HG02623 (cell line): ENCODE measurements around the gene CTIF.

Source experiments
- ATAC-seq: cut with Tn5 transposase; IDR thresholded peaks from one replicate; pipeline ENCODE4 v1.9.1; 2021; ENCODE audit warnings: moderate library complexity; ENCODE audit not compliant: unreplicated experiment

CTIF gene

DNA sequence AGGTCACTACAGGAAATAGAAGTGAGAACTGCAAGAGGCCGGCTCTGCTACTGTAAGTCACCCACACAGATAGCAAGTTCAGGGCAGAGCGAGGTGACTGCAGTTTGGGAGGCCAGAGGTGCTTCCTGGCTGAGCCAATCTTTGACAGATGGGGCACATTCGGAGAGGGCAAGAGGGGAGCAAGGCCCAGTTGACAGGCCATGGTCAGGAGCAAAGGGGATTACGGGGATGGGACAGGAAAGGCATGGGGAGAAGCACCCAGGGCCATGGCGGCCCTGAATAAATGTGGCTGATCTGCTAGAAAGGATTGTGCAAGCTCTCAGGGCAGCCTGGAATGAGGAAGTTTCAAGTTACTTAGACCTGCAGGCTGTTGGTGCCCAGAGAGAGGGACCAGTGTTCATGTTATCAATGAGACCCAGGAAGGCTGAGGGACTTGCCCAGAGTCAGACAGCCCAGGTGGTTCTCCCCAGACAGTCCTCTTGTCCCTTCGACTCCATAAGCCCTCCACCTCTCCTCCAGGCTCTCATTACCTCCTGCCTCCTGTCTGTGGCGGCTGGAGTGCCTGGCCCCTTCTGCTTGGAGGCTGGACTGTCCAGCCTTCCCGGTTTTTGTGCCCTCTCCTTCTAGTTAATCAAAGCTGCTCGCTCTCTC is 123.3 kb downstream of the CTIF start:
- no peak for ATAC-seq

DNA sequence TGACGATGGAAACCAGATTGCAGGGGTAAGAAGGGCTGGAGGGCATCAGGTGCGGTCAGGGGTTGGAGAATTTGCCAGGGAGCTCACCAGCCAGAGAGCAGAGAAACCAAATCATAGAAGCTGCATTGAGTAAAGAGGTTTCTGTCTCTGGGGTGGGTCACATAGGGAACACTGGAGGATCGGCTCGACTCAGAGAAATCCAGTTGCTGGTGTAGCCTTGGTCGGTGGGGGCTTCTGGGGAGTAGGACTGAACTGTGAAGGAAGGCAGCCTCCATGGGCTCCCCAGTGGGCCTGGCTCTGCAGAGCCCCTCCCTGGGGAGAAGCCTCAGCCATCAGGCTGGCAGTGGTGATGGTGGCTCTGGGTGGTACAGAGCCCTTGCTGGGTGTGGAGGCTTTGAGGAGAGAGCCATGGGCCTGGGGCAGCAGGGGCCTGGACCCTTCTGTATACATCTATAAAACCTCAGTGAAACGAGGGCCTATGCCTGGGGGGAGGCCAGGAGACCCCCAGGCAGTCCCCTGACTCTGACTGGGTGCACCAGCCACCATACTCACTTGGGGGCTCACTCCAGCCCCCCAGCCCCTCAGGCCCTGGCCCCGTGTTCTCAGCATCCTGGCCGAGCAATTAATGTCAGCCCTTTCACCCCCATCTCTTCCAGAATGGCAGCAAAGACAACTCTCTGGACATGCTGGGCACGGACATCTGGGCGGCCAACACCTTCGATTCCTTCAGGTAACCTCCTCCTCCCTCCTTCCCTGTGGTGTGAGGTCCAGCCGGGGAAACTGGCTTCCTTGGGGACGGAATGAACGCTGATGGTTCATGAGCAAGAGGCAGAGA is 124.5 kb downstream of the CTIF start:
- no peak for ATAC-seq

DNA sequence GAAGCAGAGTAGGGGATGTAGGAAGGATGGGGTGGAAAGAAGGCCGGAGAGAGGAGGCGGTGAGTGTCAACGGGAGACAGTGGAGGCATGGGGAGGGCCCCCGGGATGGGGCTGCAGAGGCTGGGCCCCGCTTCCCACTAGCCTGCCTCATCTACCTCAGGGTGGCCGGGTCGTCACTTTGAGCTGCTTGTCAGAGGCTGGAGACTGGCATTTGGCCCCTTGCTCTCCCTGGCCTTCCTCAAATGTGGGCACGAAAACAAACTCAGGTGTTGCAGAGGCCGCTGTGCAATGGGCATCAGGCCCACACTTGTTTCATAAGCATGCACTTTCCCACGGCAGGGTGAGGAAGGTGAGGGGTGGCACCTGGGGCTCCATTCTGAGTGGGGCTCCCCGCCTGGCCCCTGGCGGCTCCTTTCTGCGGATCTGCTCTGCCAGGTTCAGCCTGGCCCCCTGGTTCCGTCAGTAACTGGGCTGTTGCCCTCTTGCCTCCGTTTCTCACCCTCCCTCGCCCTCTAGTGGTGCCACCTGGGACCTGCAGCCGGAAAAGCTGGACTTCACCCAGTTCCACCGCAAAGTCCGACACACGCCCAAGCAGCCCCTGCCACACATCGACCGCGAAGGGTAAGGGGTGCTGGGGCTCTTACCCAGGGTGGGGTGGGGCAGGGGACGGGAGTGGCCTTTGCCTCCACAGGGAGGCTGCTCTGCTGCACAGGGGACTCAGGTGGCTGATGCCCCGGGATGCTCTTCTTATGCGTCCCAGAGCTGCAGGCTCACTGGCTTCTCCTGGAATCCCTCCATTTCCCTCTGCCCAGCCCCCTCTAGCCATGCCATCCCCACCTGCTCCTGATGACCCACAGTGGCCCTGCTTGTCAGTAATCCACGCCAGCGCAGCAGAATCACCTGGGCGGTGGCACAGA is 125.4 kb downstream of the CTIF start:
- no peak for ATAC-seq

DNA sequence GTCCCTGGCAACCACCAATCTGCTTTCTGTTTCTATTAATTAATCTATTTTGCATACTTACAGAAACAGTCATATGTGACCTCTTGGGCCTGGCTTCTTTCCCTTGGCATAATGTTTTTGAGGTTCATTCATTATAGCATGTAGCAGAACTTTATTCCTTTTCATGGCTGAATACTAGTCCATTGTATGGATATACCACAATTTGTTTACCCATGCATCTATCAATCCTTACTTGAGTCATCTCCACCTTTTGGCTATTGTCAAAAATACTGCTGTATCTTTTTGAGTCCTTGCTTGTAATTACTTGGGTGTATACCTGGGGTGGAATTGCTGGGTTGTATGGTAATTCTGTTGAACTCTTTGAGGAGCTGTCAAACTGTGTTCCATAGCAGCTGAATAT is 126.8 kb downstream of the CTIF start:
- ATAC-seq: no peak

DNA sequence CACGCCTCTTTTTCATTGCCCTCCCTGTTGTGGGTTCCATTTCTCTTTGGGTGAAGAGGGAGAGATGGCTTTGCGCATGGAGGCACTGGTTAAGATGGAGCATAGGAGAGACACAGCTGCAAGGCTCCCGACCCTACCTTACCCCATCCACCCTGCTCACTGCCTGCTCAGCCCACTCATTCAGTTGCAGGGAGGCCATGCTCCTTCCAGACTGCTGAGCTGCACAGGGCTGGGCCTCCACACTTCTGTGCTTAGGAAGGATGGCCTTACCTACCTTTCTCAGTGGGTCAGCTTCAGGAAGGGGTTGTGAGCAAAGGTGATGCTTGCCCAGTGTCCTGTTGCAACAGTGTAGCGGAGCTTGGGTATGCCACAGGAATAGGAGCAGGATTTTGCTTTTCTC is 127.8 kb downstream of the CTIF start:
- no peak for ATAC-seq

DNA sequence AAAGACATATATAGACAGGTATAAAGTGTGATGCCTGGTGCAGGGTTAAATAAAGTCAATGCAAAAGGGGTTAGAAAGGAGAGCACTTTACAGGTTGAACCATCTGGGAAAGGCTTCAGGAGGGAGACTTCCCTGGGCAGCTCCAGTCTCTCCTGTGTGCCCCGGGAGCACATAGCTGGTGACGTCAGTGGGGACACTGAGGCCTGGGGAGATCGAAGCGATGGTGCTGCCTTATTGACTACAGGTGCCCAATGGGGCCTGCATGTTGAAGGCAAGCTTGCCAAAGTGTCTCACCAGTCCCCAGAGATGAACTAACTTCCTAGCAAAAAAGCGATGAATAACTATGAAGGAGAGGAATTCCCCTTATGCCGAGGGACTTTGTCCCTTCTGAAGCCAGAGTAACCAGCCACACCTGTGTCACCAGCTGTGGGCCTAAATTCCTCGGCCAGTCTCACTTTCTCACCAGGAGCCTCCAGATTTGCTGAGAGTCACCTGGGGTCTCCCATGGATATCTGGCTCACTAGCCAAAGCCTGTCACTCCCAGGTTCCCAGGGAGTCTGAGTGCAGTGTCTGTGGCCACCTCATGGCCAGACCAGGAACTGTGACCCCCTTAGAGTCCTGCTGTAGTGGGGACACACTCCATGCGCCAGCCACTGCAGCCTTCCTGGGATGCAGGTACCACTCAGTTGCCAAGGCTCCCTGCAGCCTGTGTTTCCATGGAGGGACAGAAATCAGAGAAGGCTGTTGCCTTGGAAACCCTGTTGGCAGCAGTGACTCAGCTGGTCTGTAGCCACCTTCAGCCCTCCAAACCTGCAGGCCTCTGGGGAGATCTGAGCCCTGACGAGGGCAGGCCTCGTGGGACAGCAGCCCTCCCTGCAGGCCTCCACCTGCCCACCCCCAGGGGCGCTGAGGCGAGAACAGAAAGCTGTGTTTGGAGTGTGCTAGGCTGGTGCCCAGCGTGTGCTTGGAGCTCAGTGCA is 128.7 kb downstream of the CTIF start:
- no peak for ATAC-seq

DNA sequence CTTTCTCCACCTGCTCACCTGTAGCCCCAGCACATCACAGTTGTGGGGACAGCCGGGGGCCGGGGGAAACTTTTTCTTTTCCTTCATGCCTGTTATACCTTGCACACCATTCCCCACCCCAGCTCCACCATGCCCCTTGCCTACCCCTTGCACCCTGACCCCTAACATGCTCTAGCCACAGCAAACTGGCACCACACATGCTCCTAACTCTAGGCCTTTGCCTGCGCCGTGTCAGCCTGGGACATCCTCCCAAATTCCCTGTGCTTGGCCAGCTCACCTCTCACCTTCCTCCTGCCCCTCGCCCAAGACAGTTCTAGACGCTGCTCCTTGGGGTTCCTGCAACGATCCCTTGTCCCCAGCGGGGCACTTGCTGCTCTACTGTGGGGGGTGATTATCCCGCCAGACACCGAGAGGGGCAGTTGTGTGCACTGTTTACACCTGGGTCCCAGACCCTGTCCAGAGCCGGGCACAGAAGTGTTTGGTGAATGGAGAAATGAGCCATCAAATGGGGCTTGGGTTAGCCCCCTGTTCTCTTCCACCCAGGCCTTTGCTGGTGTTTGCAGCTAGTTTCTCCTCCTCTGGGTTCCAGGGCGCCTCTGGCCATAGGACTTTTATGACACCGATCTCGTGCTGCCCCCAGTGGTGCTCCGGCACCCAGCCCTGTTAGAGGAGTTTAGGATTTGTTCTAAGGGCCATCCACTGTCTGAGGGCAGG is 129.8 kb downstream of the CTIF start:
- no peak for ATAC-seq

DNA sequence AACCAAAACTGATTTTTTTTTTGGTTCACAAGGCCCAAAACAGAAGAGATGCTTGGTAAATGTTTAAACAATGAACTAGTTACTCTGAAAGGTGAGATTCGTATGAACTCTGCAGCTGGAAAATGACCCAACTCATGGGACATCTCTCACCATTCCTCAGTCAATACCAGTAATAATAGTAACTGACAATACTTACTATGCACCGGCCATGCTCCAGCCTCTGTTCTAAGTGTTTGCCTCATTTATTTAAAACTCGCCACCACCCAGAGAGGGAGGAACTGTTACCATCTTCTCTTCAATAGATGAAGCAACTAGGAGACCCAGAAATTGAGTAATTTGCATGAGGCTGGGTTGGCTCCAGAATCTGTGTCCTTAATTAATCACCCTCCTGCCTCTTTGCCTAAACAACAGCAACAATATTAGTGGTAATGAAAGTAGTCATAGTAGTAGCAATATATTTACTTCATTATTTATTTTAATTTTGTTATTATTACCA is 130.4 kb downstream of the CTIF start:
- no peak for ATAC-seq

DNA sequence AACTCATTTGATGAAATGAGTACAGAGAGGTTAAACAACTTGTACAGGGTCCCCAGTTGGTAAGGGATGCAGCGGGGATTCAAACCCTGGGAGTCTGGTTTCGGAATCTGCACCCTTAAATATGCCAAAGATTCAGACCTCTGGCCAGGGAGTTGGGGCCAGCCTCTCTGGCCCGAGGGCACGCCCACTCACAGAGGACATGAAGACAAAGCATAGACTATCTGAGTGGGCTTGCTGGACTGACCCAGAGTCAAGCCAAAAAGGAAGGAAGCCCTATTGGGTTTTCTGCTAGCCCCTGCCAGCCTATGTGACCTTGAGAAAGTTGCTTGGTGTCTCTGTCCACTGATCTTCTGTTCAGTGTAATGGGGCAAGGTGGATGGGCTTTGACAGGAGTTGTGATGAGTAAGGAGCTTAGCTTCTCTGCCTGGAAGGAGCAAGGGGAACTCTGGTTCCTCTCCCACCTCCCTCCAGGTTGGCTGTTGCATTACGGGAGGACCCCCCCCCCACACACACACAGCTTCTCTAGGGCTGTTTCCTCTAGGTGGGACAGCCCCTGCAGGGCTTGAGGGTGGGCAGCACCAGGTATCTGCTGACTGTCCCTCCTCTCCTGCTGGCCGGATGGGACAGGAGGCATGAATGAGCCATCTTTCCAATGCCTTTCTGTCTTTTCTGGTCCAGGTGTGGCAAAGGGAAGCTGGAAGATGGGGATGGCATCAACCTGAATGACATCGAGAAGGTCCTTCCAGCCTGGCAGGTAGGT is 131.3 kb downstream of the CTIF start:
- no peak for ATAC-seq

DNA sequence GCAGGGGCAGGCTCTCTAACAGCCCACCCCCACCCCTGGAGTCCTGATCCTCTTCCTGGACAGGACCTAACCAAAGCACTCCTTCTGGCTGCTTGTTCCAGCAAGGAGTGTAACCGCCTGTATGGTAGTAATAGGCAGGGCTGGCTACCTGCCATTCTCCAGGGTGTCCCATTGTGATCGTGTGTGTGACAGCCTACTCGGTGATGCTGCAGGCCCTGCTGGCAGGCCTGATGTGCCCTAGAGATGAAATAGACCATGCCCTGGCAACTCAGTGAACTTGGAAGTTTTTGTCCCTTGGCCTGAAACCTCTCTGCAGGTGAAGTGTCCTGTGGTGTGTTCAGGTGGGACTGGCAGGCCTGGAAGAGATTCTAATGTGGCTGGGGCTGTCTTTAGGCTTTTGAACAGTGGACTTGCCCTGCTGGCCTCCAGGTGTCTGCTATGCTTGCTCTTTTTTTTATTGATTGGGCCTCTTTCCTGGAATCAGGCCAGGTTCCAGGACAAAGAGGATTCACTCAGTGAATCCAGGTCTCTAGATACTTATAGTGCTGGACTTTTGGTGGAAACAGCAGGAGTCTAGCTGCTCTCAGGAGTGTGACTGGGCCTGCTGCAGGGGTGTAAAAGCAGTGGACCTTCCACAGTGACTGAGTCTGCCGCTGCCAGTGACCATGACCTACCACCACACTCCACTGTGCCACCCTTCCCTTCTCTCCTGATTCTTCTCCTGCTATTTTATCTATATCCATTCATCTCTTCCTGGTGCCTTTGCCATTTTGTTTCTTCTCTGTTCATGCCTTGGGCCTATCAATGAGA is 132.1 kb downstream of the CTIF start:
- no peak for ATAC-seq

DNA sequence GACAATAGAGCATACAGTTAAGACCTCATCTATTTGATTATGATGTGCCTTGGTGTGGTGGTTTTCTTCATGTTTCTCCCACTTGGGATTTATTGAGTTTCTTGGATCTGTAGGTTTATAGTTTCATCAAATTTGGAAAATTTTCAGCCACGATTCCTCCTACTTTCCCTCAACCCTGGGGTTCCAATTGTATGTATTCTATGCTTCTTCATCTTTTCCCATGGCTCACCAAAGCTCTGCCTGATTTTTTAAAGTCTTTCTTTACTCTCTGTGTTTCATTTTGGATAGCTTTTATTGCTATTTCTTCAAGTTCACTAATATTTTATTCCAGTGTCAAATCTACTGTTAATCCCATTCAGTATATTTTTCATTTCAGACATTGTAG is 132.7 kb downstream of the CTIF start:
- ATAC-seq: no peak

DNA sequence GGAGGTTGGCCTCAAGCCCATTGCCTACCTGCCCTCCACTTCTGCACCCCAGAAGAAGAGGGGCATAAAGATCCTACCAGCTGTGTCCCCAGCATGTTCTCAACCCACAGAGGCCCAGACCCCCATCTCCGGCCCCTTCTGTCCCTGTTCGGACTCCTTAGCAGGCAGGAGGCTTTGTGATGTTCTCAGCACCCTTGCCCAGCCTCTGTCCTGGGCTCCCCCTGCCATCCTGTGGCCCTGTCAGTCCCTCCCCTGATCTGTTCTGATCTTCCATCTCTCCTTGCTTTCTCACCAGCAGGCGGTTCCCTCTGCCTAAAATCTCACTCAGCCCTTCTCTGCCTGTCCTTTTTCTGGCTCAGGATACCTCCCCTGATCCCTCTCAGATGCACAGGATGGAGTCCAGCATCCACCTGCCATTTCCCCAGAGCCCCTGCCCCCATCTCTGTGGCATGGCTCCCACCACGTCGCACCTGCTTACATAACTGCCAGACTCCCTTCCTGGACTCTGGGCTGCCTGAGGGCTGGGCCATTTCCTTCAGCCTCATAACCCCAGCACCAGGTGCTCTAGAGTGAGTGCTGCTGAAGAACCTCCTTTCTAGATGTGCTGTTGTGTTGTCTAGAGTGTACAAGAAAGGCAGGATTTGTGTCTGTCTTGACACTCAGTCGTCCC is 134.0 kb downstream of the CTIF start:
- ATAC-seq: no peak

DNA sequence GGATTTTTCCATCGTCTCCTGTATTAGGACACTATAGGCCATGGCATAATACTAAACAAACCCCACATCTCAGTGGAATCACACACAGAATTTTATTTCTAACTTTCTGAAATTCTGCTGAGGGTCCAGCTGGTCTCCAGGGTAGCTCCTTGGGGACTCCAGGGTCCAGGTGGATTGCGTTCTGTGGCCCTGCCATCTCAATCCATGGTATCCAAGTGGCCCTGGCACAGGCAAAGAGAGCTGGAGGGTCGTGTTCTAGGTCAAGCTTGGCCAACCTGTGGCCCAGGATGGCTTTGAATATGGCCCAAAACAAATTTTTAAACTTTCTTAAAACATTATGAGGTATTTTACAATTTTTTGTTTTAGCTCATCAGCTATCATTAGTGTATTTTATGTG is 134.6 kb downstream of the CTIF start:
- ATAC-seq: no peak

DNA sequence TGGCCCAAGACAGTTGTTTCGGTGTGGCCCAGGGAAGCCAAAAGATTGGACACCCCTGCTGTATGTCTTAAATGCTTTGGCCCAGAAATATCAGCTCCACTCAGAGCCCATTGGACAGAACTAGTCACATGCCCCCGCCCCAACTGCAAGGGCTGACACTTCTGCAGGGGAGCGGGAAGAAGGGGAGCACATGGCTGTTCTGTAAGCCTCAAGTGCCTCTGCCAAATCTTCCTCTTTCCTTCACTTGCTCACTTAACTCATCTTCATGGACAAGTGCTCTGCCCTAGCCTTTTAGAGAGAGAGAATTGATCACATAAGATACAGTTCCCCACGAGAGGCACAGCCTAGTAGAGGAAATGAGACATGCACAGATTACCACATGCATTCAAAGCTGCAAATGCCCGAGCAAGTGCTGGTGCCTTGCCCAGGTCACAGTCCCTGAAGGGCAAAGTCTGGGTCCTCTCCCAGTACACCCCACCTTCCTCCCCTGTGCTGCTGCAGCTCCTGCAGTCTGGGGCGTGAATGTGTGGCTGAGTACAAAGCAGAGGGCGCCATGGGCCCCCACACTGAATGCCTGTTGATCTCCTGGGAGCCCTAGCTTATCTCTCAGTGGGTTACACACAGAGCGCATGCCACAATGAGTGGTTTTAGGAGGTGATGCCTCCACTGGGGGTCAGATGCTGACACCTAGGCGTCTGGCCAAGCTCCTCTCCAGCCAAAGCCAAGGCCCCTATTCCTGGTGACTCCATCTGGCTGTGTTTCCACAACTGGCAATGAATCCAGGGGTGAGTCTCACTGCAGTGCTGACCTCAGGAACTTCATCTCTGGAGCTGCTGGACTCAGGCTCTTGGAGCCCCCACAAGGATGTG is 135.3 kb downstream of the CTIF start:
- no peak for ATAC-seq

DNA sequence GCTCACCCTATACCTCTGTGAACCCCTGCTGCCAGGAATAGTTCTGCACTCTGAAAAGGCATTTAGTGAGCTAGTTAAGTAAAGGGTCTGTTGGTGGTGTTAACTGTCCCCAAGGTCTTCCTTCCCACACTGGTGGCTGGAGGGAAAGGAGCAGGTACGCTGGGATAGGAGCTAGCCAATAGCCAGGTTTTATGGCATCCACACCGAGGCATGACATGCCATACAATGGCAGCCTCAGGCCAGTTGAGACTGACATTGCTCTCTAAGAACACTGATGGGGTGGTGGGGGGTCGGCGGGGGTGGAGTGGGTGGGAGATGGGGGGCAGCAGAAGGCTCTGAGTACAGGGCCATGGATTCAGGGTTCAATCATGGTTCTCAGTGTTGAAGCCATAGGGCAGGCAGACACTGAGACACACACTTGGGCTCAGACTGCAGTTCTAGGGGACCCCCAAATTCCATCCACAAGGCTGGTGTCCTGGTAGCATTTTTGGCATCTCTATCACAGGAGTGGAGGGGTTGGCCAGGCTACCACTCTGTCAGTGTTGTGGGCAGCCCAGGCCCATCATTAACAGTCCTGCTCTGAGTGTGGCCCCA is 136.0 kb downstream of the CTIF start:
- ATAC-seq: no peak

DNA sequence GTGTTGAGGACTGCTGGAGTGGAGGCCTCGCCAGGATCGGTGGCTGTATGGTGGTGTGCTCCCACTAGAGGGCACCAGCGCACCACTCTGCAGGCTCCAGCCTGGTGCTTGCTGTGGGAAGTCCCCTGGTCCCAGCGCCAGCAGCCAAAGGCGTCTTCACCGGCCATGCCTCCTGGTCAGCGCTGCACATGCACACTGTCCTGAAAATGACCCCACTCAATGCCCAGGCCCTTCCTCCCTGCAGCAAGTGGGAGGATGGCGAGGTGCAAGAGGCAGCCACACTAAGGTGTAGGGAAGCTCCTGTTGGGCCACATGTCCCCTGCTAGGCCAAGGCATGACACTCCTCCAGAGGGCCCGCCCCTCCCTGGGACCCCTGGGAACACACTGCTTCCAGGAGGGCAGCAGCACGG is 136.5 kb downstream of the CTIF start:
- ATAC-seq: peak; percentile 77
